ENCODE data around the gene IL22RA2.
"Not testable (repeated sequence)": the region's sequence is repeated elsewhere in the genome, so short reads cannot be mapped to it uniquely, and the experiment has no call there.

The IL22RA2 gene

DNA sequence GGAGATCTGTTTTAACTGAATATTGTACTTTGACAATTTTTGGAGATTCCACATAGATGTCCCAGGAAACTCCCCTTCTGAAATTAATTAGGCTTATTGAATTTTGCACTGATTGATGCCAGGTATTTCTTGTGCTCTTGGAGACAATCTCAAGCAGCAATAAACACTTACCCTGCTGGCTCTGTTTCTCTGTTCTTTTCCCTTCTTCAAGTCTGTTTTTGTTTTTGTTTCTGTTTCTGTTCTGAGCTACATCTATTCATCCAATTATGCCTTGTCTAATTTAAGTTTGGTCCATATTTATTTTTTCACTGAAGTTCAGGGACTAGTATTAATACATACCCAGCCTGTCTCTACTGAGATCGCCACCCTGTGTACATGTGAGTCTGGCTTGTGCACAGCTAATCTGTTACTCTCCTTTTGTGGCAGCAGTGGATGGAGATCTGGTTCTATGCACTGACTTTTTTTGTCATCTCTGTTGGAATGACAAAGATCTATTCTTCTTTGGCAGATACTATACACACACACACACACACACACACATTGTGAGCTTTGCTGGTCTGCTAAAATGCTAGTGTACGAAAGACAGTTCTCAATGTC is 51.9 kb downstream of the IL22RA2 start:
- peak; percentile 11 for DNase-seq

DNA sequence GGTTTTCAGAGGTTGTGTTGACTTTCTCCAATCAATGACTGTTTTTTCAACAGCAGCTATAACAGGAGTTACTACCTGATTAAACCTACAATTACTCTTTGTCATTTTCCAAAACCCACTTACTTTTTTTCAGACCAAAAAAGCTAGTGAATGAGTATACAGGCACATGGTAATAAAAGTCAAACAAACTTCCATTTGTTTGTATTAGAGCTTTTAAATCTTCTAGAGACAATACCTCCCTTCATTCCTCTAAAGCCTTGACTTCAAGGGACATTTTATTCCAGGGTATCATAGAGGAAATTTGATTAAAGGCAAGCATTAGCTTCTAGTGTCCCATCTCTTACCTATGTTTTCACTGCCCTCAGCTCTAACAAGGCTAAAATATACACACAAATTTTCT is 52.7 kb downstream of the IL22RA2 start:
- no peak for DNase-seq

DNA sequence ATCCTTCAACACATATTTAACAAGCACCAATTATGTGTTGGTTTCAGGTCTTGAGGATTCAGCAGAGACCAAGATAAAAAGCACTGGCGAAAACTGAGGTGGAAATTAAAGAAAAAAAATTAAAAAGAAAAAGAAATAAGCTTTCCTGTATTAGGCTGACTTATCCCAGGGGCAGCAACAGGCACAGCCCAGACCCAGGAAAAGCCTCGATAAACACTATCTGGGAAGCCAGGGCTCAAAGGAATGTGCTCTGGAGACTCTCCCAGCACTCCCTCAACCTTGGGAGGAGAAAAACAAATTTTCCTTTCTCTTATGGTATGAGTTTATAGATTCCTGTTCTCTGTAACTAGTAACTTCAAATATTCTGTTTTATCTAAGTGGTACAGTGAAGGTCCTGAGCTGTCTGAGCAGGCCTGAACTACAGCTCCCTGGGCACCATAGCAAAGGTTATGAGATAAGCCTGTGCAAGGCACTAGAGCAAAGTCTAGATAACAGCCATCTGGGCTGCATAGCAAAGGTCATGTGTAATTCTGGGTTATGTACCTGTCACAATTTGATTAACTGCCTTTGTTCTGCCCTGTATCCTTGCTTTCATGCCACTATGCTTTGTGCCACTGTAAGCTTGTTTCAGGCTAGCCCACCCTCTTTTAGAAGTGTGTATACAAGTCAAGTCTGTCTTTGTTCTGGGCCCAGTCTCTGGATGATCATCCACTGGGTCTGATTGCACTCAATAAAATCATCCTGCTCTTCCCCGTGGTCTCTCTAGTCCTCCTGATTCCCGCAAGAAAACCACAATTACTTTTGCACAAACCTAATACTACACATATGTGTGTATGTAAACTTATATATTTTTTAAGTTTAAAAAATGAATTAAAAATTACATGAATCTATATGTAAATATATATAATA is 54.0 kb downstream of the IL22RA2 start:
- DNase-seq, result no peak

DNA sequence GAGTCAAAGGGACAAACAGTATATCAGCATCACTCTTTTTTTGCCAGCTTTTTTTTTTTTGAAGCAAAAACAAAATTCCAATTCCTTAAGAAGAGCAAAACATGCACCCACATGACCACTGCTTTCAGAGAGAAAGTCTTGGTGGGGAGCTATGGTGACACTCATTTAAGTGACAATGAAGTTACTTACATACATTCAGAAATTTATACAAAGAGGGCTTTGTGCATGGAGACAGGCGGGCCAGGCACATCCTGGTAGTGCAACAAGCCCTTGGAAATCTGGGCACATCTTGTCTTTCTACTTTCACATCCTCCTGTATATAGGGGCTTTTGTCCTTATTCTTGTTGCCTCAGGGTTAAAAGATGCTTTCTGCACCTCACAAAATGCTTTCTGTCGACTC is 55.9 kb downstream of the IL22RA2 start:
- peak; percentile 47 for DNase-seq

DNA sequence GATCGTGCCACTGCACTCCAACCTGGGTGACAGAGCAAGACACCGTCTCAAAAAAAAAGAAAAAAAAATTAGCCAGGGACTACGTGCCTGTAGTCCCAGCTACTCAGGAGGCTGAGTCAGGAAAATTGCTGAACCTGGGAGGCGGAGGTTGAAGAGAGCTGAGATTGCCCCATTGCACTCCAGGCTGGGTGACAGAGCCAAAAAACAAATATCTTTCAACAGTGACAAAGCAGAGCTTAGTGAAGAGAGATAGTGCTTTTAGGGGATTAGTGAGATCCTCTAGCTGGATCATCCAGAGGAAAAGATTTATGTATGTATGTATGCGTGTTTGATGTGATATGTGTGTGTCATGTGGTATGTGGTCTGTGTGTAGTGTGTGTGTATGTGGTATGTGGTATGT is 56.6 kb downstream of the IL22RA2 start:
- no peak for DNase-seq

DNA sequence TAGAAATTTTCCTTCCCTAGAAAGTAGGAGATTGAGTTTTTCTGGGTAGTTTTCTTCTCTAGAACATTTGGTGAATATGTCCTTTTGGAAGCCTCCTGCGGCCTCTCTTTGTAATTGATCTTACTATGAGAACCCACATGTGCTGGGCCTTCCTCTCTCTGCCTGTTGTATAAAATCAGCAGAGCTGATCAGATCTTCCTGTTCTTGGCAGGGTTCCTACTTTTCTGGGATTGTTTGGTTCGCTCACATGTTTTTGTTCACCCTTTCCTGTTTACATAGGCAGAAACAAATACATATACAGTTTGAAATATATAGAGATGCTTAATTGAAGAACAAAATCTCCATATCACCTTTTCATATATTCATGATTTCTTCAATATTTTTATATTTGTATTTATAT is 57.8 kb downstream of the IL22RA2 start:
- DNase-seq, result no peak

DNA sequence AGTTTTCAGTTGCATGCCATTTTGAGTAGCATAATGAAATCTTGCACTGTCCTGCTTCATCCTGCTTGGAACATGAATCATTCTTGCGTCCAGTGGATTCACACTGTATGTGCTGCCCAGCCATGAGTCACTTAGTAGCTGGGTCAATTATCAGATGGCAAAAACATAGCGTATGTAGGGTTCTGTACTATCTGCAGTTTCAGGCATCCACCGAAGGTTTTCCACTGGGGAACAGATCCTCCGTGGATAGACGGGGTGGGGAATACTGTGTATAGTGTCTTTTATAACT is 61.4 kb downstream of the IL22RA2 start:
- DNase-seq, result no peak

DNA sequence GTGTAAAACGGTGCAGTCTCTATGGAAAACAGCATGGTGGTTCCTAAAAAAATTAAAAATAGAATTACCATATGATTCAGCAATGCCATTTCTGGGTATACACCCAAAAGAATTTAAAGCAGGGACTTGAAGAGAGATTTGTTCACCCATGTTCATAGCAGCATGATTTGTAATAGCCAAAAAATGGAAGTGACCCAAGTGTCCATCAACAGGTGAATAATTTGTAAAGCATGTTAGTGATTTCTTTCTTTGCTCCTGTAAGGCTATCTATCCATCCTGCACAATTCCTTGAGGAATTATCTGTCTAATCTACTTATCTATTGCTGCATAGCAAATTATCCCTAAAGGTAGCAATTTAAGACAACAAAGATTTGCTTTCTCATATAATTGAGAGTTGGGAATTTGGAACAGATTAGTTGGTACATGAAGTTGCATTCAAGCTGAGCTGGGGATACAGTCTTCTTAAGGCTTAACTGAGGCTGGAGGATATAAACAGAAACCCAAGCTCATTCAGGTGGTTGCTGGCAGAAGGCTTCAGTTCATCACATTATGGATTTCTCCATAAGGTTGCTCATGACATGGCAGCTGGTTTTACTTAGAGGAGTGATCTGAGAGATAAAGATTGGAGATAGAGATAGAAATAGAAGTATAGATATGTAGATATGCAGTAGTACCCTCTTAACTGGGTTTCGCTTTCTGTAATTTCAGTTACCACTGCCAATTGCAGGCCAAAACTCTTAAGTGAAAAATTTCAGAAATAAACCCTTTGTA is 62.0 kb downstream of the IL22RA2 start:
- DNase-seq, result no peak

DNA sequence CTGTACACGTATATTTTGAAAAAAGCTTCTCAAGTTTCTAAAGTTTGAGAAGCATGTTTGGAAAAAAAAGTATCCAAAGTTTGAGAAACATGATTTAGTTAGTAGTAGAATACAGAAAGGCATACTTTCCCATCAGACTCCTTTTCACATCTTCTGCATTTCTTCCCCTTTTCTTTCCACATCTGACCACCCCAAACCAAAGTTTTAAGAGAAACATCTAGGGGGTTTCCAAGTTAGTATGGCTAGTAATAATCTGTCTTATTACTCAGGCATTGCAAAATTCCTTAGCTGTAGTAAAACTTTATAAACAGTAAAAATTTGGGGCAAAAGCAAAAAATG is 65.7 kb downstream of the IL22RA2 start:
- DNase-seq, result no peak

DNA sequence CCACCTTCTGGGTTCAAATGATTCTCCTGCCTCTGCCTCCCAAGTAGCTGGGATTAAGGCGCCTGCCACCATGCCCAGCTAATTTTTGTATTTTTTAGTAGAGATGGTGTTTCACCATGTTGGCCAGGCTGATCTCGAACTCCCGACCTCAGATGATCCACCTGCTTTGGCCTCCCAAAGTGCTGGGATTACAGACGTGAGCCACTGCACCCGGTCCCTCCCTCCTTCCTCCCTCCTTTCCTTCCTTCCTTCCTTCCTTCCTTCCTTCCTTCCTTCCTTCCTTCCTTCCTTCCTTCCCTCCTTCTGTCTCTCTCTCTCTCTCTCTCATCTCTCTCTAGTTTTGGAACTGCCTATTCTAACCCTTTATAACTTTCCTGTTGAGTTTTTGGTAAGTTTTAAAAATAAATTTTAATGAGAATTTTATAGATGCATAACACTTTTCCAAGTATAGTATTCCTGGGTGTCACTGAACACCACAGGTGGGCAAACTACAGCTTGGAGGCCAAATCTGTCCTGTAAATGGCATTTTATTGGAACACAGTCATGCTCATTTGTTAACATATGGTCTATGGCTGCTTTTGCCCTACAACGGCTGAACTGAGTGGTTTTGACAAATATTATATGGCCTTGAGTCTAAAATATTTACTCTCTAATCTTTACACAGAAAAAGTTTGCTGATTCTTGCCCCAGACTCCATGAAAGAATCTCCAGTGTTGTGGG is 66.2 kb downstream of the IL22RA2 start:
- DNase-seq, result not testable (repeated sequence)

DNA sequence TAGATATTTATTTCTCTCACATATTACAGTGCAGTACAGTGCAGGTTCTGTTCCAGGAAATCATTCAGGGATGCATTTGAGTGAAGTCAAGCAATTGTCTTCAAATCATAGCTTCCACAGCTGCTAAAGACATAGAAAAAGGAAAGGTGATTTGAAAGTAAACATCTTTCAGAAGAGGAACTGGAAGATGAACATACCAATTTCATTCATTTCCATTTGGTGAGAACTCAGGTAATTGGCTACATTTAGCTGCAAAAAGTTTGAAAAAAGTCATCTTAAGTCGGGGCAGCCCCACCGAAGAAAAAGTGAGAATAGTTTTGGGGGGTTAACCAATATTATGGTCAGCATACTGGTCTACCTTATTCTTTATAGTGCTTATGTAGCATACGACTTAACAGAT is 67.3 kb downstream of the IL22RA2 start:
- no peak for DNase-seq

DNA sequence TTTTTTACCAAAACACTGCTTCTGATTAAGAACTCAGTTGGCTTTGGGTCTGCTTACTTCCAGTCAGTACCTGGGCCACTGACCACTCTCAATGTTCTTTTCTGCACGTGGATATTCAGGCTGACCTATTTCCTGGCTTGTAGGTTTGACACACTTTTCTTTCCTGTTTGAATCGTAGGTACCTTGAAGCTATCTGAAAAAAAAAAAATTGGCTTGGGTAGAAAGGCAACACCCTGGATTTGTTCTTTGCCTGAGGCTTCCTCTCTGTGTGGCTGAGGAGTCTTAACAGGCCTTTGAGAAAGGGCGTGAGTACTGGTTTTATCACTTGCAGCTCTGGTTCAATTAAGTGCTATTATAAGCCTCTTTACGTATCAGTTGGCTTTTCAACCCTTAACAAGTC is 68.1 kb downstream of the IL22RA2 start:
- no peak for DNase-seq

DNA sequence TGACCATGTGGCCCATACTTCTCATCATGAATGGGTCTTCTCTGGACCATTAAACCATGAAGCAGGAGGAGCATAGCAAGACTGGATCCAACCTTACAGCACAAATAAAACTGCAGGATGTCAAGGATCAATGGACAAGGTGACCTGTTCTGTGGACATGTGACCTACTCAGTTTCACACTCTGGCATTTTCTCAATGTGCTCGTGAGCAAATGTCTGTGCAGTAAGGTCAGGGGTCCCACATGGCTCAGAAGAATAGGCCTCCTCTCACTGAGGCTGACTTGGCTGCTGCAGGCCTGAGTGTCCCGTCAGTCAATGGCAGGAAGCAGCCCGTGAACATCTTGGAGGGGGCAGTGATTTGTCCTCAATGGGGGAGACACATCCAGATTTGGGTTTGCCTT is 68.5 kb downstream of the IL22RA2 start:
- DNase-seq, result no peak

DNA sequence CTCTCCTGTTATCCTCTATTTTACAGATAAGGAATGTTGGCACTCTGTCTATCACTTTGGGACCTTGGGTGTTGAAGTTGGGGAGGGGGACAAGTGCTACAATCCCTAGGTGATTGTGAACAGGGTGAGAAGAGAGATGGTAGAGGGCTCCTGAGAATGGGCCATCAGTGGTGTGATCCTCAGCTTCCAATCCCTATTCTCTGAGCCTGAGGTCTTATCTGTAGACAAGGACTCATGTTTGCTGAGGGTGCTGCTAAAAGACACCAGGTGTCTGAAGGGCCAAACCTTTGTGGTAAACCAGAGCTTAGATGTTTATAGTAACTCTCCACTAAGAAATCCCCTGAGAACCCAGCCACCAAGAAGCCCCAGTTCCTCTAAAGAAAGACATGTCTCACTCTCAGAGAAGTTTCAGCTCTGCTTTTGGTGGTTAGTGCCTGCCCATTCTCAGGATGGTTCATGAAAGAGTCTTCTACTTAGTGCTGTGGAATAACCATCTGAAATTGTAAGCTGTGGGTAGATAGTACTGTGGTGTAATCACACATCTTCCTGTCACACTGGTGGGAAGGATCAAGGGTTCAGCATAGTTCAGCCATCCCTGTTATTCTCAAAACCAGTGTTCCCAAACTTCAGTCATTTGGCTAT is 70.5 kb downstream of the IL22RA2 start:
- DNase-seq, result no peak

DNA sequence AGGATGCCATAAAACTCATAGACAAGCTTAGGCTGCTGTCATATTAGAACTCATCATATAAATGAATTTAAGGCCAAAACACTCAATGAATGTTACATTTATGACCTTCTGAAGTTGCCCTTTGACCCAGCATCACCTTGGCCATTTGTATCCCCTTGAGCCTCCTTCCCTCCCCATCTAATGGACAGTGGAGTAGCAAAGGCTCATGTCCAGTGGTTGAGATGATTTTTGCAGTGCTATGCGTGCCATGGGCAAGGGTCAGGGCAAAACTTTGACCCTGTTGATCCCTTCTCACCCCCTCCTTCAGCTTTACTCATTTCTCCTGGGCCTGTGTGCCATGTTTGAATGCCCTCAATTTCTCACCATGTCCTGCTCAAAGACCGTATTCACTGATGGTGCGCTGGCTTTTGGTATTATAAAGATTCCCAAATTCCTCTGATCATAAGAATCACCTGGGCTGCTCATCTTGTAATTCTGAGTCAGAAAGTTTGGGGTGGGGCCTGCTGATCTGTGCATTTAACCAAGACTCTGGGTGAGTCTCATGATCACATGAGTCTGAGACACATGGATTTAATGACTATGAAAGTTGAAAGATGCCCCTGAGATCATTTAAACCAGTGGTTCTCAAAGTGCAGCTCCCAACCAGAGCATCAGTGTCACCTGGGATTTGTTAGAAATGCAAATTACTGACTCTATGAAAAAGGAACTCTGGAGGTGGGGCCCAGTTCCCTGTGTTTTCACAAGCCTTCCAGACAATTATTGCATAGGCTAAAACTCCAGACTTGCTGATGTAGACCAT is 71.2 kb downstream of the IL22RA2 start:
- no peak for DNase-seq

DNA sequence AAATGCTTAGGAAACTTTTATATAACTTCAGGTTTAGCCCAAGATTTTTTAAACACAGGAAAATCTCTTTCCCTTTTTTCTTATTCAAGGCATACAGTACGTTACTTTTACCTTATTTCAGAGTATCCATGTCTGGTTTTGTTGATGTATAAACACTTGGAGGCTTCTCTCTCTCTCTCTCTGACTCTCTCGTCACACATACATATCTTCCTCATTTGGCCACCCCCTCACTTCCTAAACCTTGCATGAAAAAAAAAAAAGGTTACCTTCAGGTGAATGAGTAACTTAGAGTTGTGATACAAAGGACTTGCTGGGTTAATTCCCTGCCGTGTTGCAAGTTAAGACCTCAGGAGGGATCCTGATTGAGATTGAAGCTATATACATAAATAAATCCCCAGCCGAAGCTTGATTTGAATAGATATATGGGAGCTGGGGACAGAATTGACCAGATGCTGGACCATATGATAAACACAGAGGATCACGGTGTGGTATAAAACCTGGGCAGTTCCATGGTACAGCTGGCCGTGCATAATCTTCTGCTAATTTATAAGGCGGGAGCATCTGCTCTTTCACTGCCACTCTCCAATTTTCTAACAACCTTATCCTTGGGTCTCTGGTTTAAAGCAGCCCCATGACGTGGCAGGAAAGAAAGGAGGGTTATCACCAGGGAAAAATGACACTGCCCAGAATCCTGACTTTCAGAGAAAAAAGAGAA is 73.6 kb downstream of the IL22RA2 start:
- DNase-seq, result no peak

DNA sequence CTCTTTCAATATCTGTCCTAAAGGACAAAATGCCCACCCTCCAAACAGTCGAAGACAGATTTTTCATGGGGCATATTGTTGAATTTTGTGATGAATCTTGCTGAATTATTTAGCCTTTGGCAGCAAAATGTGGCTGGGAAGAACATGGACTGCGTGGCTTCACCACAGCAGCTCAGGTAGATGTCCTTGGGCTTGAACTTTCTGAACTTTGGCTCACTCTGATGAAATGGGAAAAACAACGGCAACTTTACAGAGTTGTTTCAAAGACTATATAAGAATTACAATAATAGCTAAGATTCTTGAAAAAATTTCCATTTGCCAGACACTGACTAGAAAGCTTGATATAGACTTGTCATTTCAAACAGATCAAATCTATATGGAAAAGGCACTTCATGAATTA is 75.9 kb downstream of the IL22RA2 start:
- no peak for DNase-seq

DNA sequence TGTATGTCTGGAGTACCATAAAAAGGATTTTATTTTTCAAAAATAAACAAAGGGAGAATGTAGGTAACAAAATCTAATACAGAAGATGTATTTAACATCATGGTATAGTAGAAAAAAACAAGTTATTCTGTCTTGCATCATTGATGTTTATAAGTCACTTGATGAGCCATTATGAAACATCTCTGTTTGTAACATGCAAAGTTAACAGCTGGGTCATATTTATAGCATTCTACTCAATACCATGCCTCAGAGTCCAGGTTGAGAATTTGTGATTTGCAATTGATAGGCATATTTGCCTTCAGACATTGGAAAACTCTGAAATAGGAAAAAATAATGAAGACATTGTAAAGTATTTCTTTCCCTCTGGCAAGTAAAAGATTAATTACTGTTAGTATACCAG is 76.4 kb downstream of the IL22RA2 start:
- DNase-seq, result no peak

DNA sequence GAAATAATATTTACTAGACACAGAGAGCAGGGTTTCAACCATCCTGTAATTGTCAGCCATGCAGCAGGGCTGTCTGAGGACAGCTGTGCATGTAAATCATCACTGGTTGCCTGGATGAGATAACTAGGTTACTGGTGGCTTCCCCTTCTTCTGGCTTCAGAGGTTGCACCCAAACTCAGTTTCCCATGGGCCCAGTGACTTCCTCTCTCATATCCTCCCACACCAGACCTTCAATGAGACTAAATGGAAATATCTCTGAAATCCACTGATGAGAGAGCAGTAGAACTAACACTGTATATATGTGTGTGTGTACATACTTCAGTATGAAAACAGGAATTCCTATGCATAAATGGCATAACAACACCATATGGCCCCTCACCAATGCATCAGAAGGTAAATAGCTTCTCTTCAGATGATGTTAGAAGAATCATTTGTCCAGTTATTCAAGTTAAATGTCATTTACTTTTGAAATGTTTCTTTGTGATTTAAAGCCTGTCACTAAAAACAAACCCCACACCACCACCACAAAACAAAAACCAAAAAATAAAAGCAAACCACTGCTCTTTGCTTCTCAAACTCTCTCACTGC is 77.7 kb downstream of the IL22RA2 start:
- DNase-seq, result peak; percentile 24

DNA sequence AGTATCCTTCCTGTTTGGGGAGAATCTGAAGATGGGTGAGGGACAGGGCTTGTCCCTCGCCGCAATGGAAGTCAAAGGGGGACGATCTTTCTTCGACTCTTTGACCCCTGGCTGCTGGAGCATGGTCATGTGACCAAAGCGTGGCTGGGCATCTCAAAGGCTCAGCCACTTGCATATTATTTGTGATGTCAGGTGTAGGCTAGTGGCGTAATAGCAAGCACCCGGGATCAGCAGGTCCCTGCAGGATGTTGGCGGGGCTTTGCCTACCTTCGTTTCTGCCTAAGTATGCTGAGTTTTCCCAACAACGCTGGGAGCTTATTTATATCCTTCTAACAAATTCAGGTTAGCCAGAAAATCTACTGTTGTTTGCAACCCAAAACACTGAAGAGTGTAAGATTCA is 78.4 kb downstream of the IL22RA2 start:
- no peak for DNase-seq

DNA sequence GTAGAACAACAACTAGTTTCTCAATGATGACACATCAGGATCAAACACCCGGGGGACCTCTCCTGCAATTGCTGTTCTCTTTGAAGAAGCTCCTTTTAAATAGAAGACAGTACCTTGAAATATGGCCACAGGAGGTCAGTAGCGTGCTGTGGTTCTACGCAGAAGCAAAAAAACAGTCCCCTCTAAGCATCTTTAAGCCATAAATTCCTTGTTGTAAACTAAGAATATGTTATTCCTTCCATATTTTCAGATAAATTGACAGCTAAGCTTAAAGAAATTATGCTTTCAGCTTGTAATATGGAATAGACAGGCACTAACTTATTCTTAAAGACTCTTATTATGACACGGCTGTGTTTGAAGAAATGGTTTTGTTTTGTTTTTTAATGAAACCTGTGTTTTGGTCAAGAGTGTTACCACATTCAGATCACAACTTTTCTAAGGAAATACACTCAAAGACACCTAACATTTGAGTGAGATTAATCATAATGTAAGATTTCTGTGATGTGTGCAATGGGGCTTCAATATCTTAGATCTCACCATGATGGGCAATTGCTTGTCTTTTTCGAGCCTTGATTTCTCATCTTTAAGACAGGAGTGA is 78.9 kb downstream of the IL22RA2 start:
- peak; percentile 85 for DNase-seq
